Psoas muscle (tissue), 8 donors: ENCODE measurements around the gene DVL1. TPM values are rescaled to one million over a fixed set of nuclear protein-coding genes. Genes with fewer than 3 reads are reported as not detected.

Source experiments
- ATAC-seq, 4 donors: fragments of 200-7000 bp; cut with Tn5 transposase; one replicate each; pipeline ENCODE4 v1.9.1; 2020; ENCODE audit warnings: moderate library complexity in 3 of 4, mild to moderate bottlenecking in 2 of 4
- DNase-seq, 2 donors: peaks; one replicate each; pipeline ENCODE4 v3.0.0-alpha.2; 2020
- H3K27ac ChIP-seq: fragments of 200-600 bp; one replicate; pipeline ENCODE4 v1.8.0; 2022
- H3K27me3 ChIP-seq, 3 donors: fragments of 200-600 bp in 1 of 3; one replicate each; pipeline versions ENCODE4 v1.6.1 to v1.8.0; 2013 to 2022; ENCODE audit warnings: low read length in 2 of 3, mild to moderate bottlenecking in 2 of 3, moderate library complexity in 1 of 3; ENCODE audit not compliant: insufficient read depth in 3 of 3
- H3K36me3 ChIP-seq, 2 donors: fragments of 200-600 bp in 1 of 2; one replicate each; pipeline versions ENCODE4 v1.6.1 to v1.8.0; 2013 to 2022; ENCODE audit warnings: low read depth in 1 of 2, mild to moderate bottlenecking in 1 of 2, moderate library complexity in 1 of 2; ENCODE audit not compliant: insufficient read depth in 1 of 2
- H3K4me1 ChIP-seq: fragments of 200-600 bp; one replicate; pipeline ENCODE4 v1.8.0; 2022
- H3K4me3 ChIP-seq: fragments of 200-600 bp; one replicate; pipeline ENCODE4 v1.8.0; 2022; ENCODE audit warnings: mild to moderate bottlenecking
- H3K9me3 ChIP-seq: fragments of 200-600 bp; one replicate; pipeline ENCODE4 v1.8.0; 2022
- CTCF ChIP-seq: fragments of 200-600 bp; IDR thresholded peaks from one replicate; pipeline ENCODE4 v1.8.0; 2022; ENCODE audit warnings: antibody characterized with exemption
- WGBS, 3 donors: extraction: QIAGEN DNeasy Blood & Tissue Kit; methylation state at CpG; one replicate each; pipeline versions ENCODE4 v1.1.6 to v1.1.7; 2013; 5-methylcytosine and 5-hydroxymethylcytosine counted together
- intact Hi-C, 2 donors: fragments of 100-400 bp; cut with DNase I; formaldehyde crosslinking; loops; one replicate each; pipeline versions ENCODE4 v1.11.0 to v1.14.2; 2022
- polyA plus RNA-seq, 3 donors: library from polyadenylated mRNA; stranded (reverse); fragments of 200-250 nt; gene quantifications; one replicate each; pipeline ENCODE4 v1.2.3, GENCODE V29; 2013
- total RNA-seq, 4 donors: library from RNA; stranded (reverse); fragmentation: NEBNext Ultra II Directional in 2 of 4; extraction: Animal tissue kit (Norgen Biotek cat#: 25700) in 2 of 4; gene quantifications; one replicate each; pipeline versions ENCODE4 v1.2.1 to v1.2.4, GENCODE V29; 2021 to 2023
- donor health status: healthy with polysubstance abuse.
- donor health status: DM: no; HTN: no; CAD: no; lungs with moderate emphysema.
- donor health status: Bipolar disorder and iron deficiency.
- donor health status: healthy.
- donor health status: DM: yes; HTN: yes; CAD: no.
- donor health status: DM: no; HTN: no; CAD: no.
- donor health status: DM: no; HTN: no; CAD: no.
- donor health status: DM: yes; HTN: yes; CAD: no.

DVL1 gene
- total and polyA plus RNA-seq, 7 donors, result 162 to 215 (median 208) TPM

- H3K4me3 ChIP-seq, result peak overlapping the region; percentile 44
- peaks cover 0 to 42% (median 0%) of the 10 kb centered on the region in 3 donors for H3K27me3 ChIP-seq
- intact Hi-C loops, result no loop called here
- H3K27ac ChIP-seq, result no peak overlapping the region
- ATAC-seq (no peak), DNase-seq (peak; percentile 28 to 60)
- WGBS, 3 donors, result 50 to 56% (median 55%) methylated on average over 76 to 116 of the region's 116 CpGs
- H3K4me1 ChIP-seq, result peaks cover 17% of the 10 kb centered on the region
- peaks cover 0 to 4% of the 10 kb centered on the region in 2 donors for H3K36me3 ChIP-seq
- H3K9me3 ChIP-seq, result no peaks in the 10 kb centered on the region
- TF ChIP-seq CTCF, result no peak
Observed at GRCh38 chr1:1354271-1355247, 5.3 kb upstream of the DVL1 start.

DNA sequence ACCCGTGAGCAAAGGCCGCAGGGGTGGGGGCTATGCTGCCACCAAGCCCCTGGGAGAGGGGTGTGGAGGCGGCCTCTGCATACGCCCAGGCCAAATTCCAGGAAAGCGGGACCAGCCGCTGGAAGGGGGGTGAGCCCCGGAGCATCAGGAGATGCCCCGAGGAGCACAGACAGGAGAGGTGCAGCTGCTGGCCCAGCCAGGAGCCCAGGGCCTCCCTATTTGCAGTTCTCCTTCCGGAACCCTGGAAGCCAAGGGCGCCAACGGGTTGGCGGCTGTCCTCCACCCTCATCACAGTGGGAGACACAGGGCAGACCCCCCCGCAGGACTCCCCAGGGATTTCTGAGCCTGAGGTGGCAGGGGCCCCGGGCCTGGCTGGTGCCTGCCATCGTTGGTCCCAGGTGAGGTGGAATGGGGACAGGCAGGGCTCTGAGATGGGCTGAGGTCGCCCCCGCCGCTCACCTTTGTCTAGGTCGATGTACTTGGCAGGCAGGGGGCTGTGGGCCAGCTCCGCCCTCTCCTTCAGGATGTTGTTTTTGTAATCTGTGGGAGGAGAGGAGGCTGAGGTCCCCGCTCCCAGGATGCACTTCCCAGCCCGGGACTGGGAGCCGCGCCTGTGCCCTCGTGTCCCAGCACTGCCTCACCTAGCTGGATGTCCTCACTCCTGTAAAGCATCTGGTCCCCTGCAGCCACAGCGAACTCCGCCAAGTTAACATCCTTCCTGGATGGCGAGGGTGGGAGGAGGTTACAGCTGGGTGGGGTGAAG is 4.4 kb upstream of the DVL1 start:
- Histone ChIP-seq H3K9me3 (no peaks in the 10 kb centered on the region), H3K27me3 (peaks cover 0 to 32% (median 0%) of the 10 kb centered on the region in 3 donors), H3K27ac (no peak overlapping the region), H3K36me3 (peaks cover 0 to 4% of the 10 kb centered on the region in 2 donors), H3K4me1 (peaks cover 17% of the 10 kb centered on the region), H3K4me3 (no peak overlapping the region)
- no peak for ATAC-seq
- intact Hi-C loops, result no loop called here
- WGBS, 3 donors, result 38 to 44% (median 39%) methylated on average over 24 to 28 of the region's 28 CpGs
- peak in 1 of 2 donors; percentile 20 for DNase-seq
- TF ChIP-seq CTCF, result no peak

- Histone ChIP-seq H3K27me3 (peaks cover 0 to 26% (median 0%) of the 10 kb centered on the region in 3 donors), H3K9me3 (no peaks in the 10 kb centered on the region), H3K4me1 (peaks cover 17% of the 10 kb centered on the region), H3K4me3 (no peak overlapping the region), H3K27ac (peak overlapping the region; percentile 55), H3K36me3 (peaks cover 0 to 4% of the 10 kb centered on the region in 2 donors)
- no peak for TF ChIP-seq CTCF
- no peak for ATAC-seq
- intact Hi-C loops, result no loop called here
- WGBS, 3 donors, result 18 to 35% (median 23%) methylated on average over 4 to 5 of the region's 5 CpGs
- no peak for DNase-seq
Observed at GRCh38 chr1:1352786-1353388, 3.7 kb upstream of the DVL1 start.

DNA sequence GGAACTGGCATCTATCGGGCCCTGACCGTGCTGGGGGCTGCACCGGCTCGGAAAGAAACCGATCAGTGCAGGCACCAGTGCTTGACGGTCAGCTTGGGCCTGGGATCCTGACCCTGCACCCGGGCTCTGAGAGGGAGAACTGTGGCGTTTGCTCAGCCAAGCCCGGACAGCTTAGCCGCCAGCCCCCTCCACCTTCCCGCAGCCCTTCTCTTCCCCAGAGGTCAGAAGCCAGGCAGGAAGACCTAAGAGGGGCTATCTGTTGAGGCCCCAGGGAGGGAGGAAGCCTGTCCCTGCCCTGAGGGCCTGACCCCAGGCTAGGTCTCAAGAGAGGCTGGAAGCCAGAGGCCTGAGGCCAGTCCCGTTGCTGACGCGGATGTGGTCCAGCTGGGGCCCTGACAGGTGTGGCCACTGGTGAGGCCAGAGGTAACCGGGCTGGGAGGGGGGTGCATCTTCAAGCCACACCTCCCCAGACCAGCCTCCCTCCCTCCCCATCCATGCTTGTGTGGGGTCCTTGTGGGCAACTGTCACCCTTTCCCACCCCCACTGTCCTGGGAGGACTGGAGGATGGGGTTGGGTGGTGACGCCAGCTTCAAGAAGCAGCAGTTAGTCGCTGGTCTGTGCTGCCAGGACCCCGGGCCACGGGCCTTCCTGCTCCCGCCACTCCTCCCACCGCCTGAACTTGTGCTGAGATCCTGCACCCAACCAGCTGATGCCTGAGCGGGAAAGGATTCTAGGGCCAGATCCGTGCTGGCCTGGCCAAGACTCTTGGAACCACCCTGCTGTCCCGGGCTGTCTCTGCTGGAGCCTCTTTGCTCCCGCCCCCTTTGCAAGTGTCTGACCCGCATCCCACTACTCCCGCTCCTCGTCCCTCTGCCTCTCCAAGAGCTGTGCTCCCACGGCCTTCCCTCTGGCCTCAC is 2.6 kb upstream of the DVL1 start:
- H3K9me3 ChIP-seq, result no peaks in the 10 kb centered on the region
- WGBS, 3 donors, result 35 to 60% (median 36%) methylated on average over 24 to 29 of the region's 29 CpGs
- peaks cover 24% of the 10 kb centered on the region for H3K4me1 ChIP-seq
- peak overlapping the region; percentile 60 for H3K27ac ChIP-seq
- peak in 1 of 4 donors; percentile 2 for ATAC-seq
- DNase-seq, result peak; percentile 71 to 81
- H3K4me3 ChIP-seq, result peak overlapping the region; percentile 25
- H3K27me3 ChIP-seq, result peaks cover 0 to 18% (median 0%) of the 10 kb centered on the region in 3 donors
- no peak for TF ChIP-seq CTCF
- peaks cover 0 to 4% of the 10 kb centered on the region in 2 donors for H3K36me3 ChIP-seq
- intact Hi-C loops, result no loop called here
